GM23338 (cell line): ENCODE measurements around the gene NLRC5. TPM values are rescaled to one million over a fixed set of nuclear protein-coding genes. Genes with fewer than 3 reads are reported as not detected.

ENCODE experiments used
- ATAC-seq: fragments of 200-7000 bp; cut with Tn5 transposase; 3 replicates; pipeline ENCODE4 v1.9.1; 2020
- DNase-seq: peaks from one replicate; pipeline ENCODE4 v3.0.0-alpha.2; 2015; ENCODE audit warnings: low spot score
- H2AFZ ChIP-seq: fragments of 200-600 bp; sonication (generic); 2 replicates; pipeline ENCODE4 v1.8.0; 2016; ENCODE audit warnings: antibody characterized with exemption, mild to moderate bottlenecking, moderate library complexity
- H3F3A ChIP-seq: fragments of 200-600 bp; sonication (generic); replicated peaks from 2 replicates; pipeline ENCODE4 v1.8.0; 2017; ENCODE audit warnings: antibody characterized with exemption, mixed run types, low read depth
- H3K27ac ChIP-seq: fragments of 200-600 bp; sonication (generic); 2 replicates; pipeline ENCODE4 v1.6.1; 2016; ENCODE audit warnings: low read depth
- H3K27me3 ChIP-seq: fragments of 200-600 bp; sonication (generic); 2 replicates; pipeline ENCODE4 v1.8.0; 2016; ENCODE audit warnings: mild to moderate bottlenecking, mixed run types, moderate library complexity; ENCODE audit not compliant: insufficient read depth
- H3K36me3 ChIP-seq: fragments of 200-600 bp; sonication (generic); 2 replicates; pipeline ENCODE4 v1.8.0; 2016; ENCODE audit warnings: mild to moderate bottlenecking; ENCODE audit not compliant: insufficient read depth
- H3K4me1 ChIP-seq: fragments of 200-600 bp; sonication (generic); 2 replicates; pipeline ENCODE4 v1.8.0; 2016; ENCODE audit warnings: mild to moderate bottlenecking, moderate library complexity; ENCODE audit not compliant: insufficient read depth
- H3K4me2 ChIP-seq: fragments of 200-600 bp; sonication (generic); 2 replicates; pipeline ENCODE4 v1.7.1; 2017; ENCODE audit warnings: mixed run types
- H3K4me3 ChIP-seq: fragments of 200-600 bp; sonication (generic); 2 replicates; pipeline ENCODE4 v1.6.1; 2016; ENCODE audit warnings: mixed run types
- H3K79me2 ChIP-seq: fragments of 200-600 bp; sonication (generic); replicated peaks from 2 replicates; pipeline ENCODE4 v1.8.0; 2017; ENCODE audit warnings: mild to moderate bottlenecking; ENCODE audit not compliant: insufficient read depth
- H3K9me2 ChIP-seq: fragments of 200-600 bp; sonication (generic); 2 replicates; pipeline ENCODE4 v1.8.0; 2017; ENCODE audit not compliant: insufficient read depth
- H4K20me1 ChIP-seq: fragments of 200-600 bp; sonication (generic); replicated peaks from 2 replicates; pipeline ENCODE4 v1.8.0; 2017; ENCODE audit warnings: mild to moderate bottlenecking; ENCODE audit not compliant: insufficient read depth
- H3K27ac Mint-ChIP-seq: 2 replicates; pipeline ENCODE4 v1.8.0; 2020; ENCODE audit warnings: inconsistent platforms, mild to moderate bottlenecking, moderate library complexity, mixed read lengths
- H3K27me3 Mint-ChIP-seq: 3 replicates; pipeline ENCODE4 v1.8.0; 2022; ENCODE audit warnings: low read depth, mild to moderate bottlenecking, moderate library complexity, mixed read lengths, inconsistent platforms; ENCODE audit not compliant: insufficient read depth, poor library complexity
- H3K36me3 Mint-ChIP-seq: 3 replicates; pipeline ENCODE4 v1.8.0; 2021; ENCODE audit warnings: low read depth, mild to moderate bottlenecking, inconsistent platforms, moderate library complexity, mixed read lengths
- H3K4me1 Mint-ChIP-seq: 3 replicates; pipeline ENCODE4 v1.8.0; 2020; ENCODE audit warnings: mild to moderate bottlenecking, inconsistent platforms, mixed read lengths
- H3K4me3 Mint-ChIP-seq: 3 replicates; pipeline ENCODE4 v1.8.0; 2021; ENCODE audit warnings: moderate library complexity, mild to moderate bottlenecking, inconsistent platforms, mixed read lengths
- H3K9me3 Mint-ChIP-seq: 3 replicates; pipeline ENCODE4 v1.8.0; 2020; ENCODE audit warnings: moderate library complexity, mild to moderate bottlenecking, inconsistent platforms, mixed read lengths
- CREB1 ChIP-seq: fragments of 250-450 bp; sonication (Bioruptor Pico); IDR thresholded peaks from 2 replicates; pipeline ENCODE4 v1.5.0; 2020; ENCODE audit warnings: low read depth, mild to moderate bottlenecking, moderate library complexity
- EZH2 ChIP-seq: fragments of 200-600 bp; sonication (generic); IDR thresholded peaks from one replicate; pipeline ENCODE4 v1.8.0; 2017; ENCODE audit warnings: antibody characterized with exemption, mild to moderate bottlenecking, low read depth; ENCODE audit not compliant: unreplicated experiment
- NANOG ChIP-seq: IDR thresholded peaks from 2 replicates; pipeline ENCODE4 v1.6.1; 2016; ENCODE audit warnings: antibody characterized with exemption, borderline replicate concordance
- POLR2AphosphoS5 ChIP-seq: IDR thresholded peaks from 2 replicates; pipeline ENCODE4 v1.6.1; 2016; ENCODE audit warnings: antibody characterized with exemption, low read depth
- STAT1 ChIP-seq: IDR thresholded peaks from one replicate; pipeline ENCODE4 v1.6.1; 2016; ENCODE audit warnings: antibody characterized with exemption; ENCODE audit not compliant: unreplicated experiment
- ZNF114 ChIP-seq: fragments of 250-450 bp; sonication (Bioruptor Pico); IDR thresholded peaks from 2 replicates; pipeline ENCODE4 v1.5.0; 2020; ENCODE audit warnings: mild to moderate bottlenecking, moderate library complexity
- ZNF331 ChIP-seq: fragments of 250-450 bp; sonication (Bioruptor Pico); IDR thresholded peaks from 2 replicates; pipeline ENCODE4 v1.5.0; 2020; ENCODE audit warnings: low read depth, mild to moderate bottlenecking, moderate library complexity
- polyA plus RNA-seq: library from polyadenylated mRNA; unstranded; fragments of >200 nt; fragmentation: Nextera tagmentation; extraction: Ambion mirVana; gene quantifications from 2 replicates; pipeline ENCODE4 v1.2.1, GENCODE V29; 2016
- total RNA-seq: library from RNA; depleted of rRNA; stranded (reverse); fragments of >200 nt; shearing (Covaris generic); gene quantifications from 2 replicates; pipeline ENCODE4 v1.2.3, GENCODE V29; 2014
- TF ChIP-seq, protein P1 (sequence below), 2 experiments: fragments of 200-600 bp in 1 of 2; sonication (generic) in 1 of 2; conservative IDR thresholded peaks; 2 replicates each; pipeline versions ENCODE4 v1.5.1 to v1.6.1; 2016 to 2017; ENCODE audit warnings: antibody characterized with exemption in 2 of 2, low read depth in 2 of 2, mild to moderate bottlenecking in 2 of 2, moderate library complexity in 1 of 2
- TF ChIP-seq, protein P2 (sequence below): IDR thresholded peaks from one replicate; pipeline ENCODE4 v1.6.1; 2018; ENCODE audit warnings: antibody characterized with exemption; ENCODE audit not compliant: unreplicated experiment
- TF ChIP-seq, protein P3 (sequence below): fragments of 250-450 bp; sonication (Bioruptor Pico); IDR thresholded peaks from 2 replicates; pipeline ENCODE4 v1.5.0; 2020; ENCODE audit warnings: mild to moderate bottlenecking, moderate library complexity

The NLRC5 gene
- total and polyA plus RNA-seq, 2 experiments from 2014 or later: 2.3 to 3.9 TPM

DNA sequence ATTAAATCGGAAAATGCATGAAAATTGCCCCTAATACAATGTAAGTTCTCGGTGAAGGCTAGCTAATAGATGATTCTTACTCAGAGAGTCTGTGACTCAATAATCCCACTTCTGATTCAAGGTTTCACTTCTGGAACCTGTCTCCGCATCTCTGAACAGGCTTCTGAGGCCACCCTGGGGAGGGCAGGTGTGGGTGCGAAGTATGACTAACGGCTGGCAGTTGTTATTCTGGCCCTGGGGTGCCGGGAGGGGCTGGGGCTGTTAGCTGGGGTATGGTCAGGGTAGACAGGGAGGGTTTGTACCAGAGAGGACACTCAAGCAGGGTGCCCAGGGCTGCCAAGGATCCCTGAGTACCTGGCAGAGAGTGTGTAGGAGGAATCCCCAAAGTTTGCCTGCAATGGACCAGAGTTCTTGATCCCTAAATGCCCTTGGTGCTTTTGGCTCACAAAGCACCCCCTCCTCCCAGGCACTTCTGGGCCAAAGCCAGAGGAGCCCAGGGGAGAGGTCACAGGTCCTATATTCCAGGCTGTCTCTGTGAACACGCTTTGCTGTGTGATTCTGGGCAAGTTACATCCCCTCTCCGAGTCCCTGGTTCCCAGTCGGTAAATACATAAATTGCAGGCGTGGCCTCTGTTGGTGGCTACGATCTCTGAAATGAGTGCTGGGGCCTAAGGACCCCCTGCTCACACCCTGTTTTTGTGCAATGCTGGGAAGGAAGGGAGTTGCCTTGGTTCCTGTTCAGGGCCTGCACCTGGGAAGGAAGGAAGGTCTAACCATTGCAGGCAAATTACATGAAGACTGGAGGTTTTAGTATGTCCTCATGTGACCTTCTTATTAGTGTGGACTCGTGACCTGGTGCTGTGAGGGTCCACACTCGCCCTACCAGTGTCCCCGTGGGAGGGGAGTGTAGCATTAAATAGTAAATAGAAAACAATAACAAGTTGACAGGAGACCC is 53.1 kb downstream of the NLRC5 start (continued):
- TF ChIP-seq, protein P1, sequence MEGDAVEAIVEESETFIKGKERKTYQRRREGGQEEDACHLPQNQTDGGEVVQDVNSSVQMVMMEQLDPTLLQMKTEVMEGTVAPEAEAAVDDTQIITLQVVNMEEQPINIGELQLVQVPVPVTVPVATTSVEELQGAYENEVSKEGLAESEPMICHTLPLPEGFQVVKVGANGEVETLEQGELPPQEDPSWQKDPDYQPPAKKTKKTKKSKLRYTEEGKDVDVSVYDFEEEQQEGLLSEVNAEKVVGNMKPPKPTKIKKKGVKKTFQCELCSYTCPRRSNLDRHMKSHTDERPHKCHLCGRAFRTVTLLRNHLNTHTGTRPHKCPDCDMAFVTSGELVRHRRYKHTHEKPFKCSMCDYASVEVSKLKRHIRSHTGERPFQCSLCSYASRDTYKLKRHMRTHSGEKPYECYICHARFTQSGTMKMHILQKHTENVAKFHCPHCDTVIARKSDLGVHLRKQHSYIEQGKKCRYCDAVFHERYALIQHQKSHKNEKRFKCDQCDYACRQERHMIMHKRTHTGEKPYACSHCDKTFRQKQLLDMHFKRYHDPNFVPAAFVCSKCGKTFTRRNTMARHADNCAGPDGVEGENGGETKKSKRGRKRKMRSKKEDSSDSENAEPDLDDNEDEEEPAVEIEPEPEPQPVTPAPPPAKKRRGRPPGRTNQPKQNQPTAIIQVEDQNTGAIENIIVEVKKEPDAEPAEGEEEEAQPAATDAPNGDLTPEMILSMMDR (conservative IDR thresholded peaks at IDR 0.05; ENCODE audit: low read depth in 2 of 2): no peak
- TF ChIP-seq ZNF114 (CRISPR knock-in tag): no peak
- TF ChIP-seq STAT1: no peak
- TF ChIP-seq ZNF331 (CRISPR knock-in tag): no peak
- TF ChIP-seq NANOG: no peak
- TF ChIP-seq, protein P2, sequence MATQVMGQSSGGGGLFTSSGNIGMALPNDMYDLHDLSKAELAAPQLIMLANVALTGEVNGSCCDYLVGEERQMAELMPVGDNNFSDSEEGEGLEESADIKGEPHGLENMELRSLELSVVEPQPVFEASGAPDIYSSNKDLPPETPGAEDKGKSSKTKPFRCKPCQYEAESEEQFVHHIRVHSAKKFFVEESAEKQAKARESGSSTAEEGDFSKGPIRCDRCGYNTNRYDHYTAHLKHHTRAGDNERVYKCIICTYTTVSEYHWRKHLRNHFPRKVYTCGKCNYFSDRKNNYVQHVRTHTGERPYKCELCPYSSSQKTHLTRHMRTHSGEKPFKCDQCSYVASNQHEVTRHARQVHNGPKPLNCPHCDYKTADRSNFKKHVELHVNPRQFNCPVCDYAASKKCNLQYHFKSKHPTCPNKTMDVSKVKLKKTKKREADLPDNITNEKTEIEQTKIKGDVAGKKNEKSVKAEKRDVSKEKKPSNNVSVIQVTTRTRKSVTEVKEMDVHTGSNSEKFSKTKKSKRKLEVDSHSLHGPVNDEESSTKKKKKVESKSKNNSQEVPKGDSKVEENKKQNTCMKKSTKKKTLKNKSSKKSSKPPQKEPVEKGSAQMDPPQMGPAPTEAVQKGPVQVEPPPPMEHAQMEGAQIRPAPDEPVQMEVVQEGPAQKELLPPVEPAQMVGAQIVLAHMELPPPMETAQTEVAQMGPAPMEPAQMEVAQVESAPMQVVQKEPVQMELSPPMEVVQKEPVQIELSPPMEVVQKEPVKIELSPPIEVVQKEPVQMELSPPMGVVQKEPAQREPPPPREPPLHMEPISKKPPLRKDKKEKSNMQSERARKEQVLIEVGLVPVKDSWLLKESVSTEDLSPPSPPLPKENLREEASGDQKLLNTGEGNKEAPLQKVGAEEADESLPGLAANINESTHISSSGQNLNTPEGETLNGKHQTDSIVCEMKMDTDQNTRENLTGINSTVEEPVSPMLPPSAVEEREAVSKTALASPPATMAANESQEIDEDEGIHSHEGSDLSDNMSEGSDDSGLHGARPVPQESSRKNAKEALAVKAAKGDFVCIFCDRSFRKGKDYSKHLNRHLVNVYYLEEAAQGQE: no peak
- TF ChIP-seq EZH2: no peak
- TF ChIP-seq POLR2AphosphoS5: no peak

DNA sequence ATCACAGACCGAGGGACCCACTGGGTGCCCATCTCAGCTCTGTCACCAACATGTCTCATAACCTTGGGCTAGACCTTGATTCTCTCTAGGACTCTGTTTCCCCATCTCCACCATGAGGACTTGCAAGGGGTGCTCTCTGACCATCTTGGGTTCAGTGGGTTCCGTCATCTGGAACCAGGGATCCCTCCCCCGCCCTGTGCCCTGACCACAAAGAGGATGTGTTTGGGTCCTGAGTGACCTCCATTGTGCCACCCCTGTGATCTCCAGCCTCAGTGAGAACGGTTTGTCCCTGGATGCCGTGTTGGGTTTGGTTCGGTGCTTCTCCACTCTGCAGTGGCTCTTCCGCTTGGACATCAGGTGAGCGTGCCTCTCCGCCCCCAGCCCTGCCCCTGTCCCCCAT is 53.9 kb downstream of the NLRC5 start:
- H3K27me3 ChIP-seq: no peaks in the 10 kb centered on the region
- no peaks in the 10 kb centered on the region for H3K9me2 ChIP-seq
- no peak for DNase-seq
- Mint-ChIP-seq H3K4me3 (no peak overlapping the region), H3K36me3 (peaks cover 7% of the 10 kb centered on the region; the same call in 2 of the 3 replicates), H3K27ac (no peak overlapping the region), H3K9me3 (peaks cover 7% of the 10 kb centered on the region; the same call in 1 of the 3 replicates), H3K27me3 (peaks cover 17% of the 10 kb centered on the region), H3K4me1 (peaks cover 16% of the 10 kb centered on the region)
- no peak overlapping the region for H2AFZ ChIP-seq
- no peak for ATAC-seq
- H3K27ac ChIP-seq: no peak overlapping the region
- H3K79me2 ChIP-seq: no peaks in the 10 kb centered on the region
- no peaks in the 10 kb centered on the region for H4K20me1 ChIP-seq
- H3F3A ChIP-seq: no peaks in the 10 kb centered on the region
- no peak overlapping the region for H3K4me2 ChIP-seq
- H3K36me3 ChIP-seq: no peaks in the 10 kb centered on the region
- H3K4me1 ChIP-seq: no peaks in the 10 kb centered on the region
- no peak overlapping the region for H3K4me3 ChIP-seq
- TF ChIP-seq, protein P3, sequence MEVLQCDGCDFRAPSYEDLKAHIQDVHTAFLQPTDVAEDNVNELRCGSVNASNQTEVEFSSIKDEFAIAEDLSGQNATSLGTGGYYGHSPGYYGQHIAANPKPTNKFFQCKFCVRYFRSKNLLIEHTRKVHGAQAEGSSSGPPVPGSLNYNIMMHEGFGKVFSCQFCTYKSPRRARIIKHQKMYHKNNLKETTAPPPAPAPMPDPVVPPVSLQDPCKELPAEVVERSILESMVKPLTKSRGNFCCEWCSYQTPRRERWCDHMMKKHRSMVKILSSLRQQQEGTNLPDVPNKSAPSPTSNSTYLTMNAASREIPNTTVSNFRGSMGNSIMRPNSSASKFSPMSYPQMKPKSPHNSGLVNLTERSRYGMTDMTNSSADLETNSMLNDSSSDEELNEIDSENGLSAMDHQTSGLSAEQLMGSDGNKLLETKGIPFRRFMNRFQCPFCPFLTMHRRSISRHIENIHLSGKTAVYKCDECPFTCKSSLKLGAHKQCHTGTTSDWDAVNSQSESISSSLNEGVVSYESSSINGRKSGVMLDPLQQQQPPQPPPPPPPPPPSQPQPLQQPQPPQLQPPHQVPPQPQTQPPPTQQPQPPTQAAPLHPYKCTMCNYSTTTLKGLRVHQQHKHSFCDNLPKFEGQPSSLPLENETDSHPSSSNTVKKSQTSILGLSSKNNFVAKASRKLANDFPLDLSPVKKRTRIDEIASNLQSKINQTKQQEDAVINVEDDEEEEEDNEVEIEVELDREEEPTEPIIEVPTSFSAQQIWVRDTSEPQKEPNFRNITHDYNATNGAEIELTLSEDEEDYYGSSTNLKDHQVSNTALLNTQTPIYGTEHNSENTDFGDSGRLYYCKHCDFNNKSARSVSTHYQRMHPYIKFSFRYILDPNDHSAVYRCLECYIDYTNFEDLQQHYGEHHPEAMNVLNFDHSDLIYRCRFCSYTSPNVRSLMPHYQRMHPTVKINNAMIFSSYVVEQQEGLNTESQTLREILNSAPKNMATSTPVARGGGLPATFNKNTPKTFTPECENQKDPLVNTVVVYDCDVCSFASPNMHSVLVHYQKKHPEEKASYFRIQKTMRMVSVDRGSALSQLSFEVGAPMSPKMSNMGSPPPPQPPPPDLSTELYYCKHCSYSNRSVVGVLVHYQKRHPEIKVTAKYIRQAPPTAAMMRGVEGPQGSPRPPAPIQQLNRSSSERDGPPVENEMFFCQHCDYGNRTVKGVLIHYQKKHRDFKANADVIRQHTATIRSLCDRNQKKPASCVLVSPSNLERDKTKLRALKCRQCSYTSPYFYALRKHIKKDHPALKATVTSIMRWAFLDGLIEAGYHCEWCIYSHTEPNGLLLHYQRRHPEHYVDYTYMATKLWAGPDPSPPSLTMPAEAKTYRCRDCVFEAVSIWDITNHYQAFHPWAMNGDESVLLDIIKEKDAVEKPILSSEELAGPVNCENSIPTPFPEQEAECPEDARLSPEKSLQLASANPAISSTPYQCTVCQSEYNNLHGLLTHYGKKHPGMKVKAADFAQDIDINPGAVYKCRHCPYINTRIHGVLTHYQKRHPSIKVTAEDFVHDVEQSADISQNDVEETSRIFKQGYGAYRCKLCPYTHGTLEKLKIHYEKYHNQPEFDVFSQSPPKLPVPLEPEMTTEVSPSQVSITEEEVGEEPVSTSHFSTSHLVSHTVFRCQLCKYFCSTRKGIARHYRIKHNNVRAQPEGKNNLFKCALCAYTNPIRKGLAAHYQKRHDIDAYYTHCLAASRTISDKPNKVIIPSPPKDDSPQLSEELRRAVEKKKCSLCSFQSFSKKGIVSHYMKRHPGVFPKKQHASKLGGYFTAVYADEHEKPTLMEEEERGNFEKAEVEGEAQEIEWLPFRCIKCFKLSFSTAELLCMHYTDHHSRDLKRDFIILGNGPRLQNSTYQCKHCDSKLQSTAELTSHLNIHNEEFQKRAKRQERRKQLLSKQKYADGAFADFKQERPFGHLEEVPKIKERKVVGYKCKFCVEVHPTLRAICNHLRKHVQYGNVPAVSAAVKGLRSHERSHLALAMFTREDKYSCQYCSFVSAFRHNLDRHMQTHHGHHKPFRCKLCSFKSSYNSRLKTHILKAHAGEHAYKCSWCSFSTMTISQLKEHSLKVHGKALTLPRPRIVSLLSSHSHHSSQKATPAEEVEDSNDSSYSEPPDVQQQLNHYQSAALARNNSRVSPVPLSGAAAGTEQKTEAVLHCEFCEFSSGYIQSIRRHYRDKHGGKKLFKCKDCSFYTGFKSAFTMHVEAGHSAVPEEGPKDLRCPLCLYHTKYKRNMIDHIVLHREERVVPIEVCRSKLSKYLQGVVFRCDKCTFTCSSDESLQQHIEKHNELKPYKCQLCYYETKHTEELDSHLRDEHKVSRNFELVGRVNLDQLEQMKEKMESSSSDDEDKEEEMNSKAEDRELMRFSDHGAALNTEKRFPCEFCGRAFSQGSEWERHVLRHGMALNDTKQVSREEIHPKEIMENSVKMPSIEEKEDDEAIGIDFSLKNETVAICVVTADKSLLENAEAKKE (CRISPR knock-in tag): no peak
- TF ChIP-seq, protein P1 (conservative IDR thresholded peaks at IDR 0.05; ENCODE audit: low read depth in 2 of 2): no peak
- TF ChIP-seq CREB1 (no peak), EZH2 (no peak)
